HG02798 (cell line): Measurements from ENCODE around the gene PRMT3.
A peak's percentile ranks its signal among the peaks of the same experiment; 100 is the strongest.
"Not testable (repeated sequence)": the region's sequence is repeated elsewhere in the genome, so short reads cannot be mapped to it uniquely, and the experiment has no call there.

Experiments
- ATAC-seq: cut with Tn5 transposase; IDR thresholded peaks from one replicate; pipeline ENCODE4 v1.9.1; 2021; ENCODE audit warnings: mild to moderate bottlenecking; ENCODE audit not compliant: unreplicated experiment, poor library complexity

The PRMT3 gene

GRCh38 chr11:20373568-20374209 lies 13.8 kb upstream of the PRMT3 start:
- ATAC-seq: no peak

GRCh38 chr11:20374741-20375300 lies 12.7 kb upstream of the PRMT3 start:
- ATAC-seq: no peak

GRCh38 chr11:20376162-20376730 lies 11.3 kb upstream of the PRMT3 start:
- ATAC-seq: no peak

- not testable (repeated sequence) for ATAC-seq
These were observed 1.5 kb upstream of the PRMT3 start for GRCh38 chr11:20385996-20386395.

DNA sequence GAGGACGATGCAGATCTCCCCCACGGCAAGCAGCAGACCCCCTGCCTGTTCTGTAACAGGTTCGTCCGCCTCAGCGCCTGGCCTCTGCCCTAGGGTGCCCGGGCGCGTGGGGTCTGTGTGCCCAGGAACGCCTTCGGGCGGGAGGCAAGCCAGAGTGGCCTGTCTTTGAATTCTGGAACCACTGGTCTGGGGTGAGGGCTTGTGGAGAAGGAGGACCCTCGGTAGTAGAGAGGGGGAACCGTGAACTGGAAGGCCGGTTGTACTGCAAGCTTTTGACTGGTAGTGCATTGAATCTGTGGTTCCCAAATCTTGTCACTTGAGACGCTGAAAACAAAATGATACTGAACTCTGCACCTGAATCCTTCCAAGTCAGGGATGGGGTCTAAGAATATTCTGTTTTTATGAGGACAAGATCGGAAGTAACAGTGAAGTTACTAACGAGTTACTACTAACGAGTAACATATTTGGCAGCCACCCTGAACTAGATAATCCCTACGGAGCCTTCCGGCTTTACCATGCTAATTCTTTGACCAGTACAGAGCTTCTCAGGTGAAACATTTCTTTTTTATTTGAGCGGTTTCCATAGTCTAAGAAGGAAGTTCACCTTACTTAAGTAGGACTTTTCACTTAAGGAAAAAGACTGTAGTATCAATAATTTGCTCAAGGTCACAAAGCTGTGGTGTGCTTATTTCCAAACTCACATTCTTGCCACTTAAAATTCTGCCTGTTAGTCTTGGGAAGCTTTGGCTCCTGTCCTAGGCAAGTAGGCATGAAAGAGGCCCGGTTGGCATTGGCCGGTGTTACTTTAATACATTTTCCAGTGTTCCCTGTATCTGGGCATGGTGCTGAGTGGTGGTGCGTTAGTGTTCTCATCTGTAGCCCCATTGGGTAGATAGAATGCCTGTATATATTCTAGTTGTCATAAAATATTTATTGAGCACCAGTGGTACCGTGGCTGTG lies 860 bp downstream of the PRMT3 start:
- no peak for ATAC-seq

- ATAC-seq: peak; percentile 94
These were observed 9.8 kb downstream of the PRMT3 start for GRCh38 chr11:20397281-20397680.

DNA sequence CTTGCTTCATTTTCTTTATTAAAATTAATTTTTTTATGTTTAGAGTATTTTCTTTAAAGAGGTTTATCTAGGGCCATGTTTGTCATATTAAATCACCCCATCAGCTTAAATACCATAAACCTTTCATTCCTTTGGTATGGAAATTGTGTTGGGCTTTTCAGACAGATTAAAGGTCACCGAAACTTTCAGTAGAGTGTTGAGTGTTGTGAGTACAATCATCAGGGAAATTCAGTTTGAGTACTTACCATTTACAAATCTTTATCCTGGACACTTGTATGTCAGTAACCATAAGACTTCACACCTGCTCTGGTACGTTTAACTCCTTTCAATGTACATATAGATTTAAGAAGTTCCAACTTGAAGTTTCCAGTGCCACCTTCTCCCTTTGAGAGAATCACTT lies 12.0 kb downstream of the PRMT3 start:
- no peak for ATAC-seq

- ATAC-seq: no peak
These were observed 15.5 kb downstream of the PRMT3 start for GRCh38 chr11:20403059-20403458.

GRCh38 chr11:20406484-20406883 lies 19.0 kb downstream of the PRMT3 start:
- no peak for ATAC-seq

GRCh38 chr11:20407344-20407743 lies 19.8 kb downstream of the PRMT3 start:
- no peak for ATAC-seq

DNA sequence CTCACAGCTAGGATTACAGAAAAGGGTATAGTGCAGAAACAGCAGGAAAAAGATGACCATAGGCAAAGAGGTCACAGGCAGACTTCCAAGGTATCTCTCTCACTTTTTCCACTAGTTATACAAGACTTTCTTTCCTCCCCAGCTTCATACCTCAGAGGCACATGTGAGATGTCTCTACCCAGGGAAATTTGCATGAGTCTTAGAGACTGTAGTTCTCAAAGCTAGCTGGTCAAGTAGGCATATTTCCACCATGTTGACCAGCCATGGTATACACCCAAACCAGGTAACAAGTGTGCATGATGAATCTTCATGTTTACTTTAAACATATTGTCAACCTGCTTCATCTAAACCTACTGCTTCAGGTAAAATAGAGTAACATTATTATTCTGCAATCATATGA lies 27.9 kb downstream of the PRMT3 start:
- peak; percentile 48 for ATAC-seq

GRCh38 chr11:20417771-20418170 lies 30.3 kb downstream of the PRMT3 start:
- ATAC-seq: no peak

GRCh38 chr11:20421946-20422345 lies 34.4 kb downstream of the PRMT3 start:
- no peak for ATAC-seq

GRCh38 chr11:20429216-20429615 lies 41.7 kb downstream of the PRMT3 start:
- no peak for ATAC-seq

- ATAC-seq: no peak
These were observed 51.1 kb downstream of the PRMT3 start for GRCh38 chr11:20438637-20439036.

DNA sequence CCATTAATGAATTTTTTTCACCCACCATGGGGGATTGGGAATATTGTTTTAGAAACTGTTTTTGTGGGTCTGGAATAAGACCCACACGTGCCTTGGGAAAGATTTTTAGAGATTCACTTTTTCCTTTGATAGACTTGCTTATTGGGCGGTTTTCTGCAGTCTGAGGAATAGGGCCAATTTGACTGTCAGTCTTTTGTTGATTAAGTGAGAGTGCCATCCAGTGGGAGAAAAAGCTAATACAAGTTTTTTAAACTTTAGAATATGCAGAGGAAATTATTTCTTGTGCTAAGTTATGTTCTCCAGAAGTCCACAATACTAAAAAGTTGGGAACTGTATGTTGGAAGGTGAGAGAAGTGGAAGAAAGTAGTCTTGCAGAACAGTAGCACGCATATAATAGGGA lies 56.1 kb downstream of the PRMT3 start:
- no peak for ATAC-seq

DNA sequence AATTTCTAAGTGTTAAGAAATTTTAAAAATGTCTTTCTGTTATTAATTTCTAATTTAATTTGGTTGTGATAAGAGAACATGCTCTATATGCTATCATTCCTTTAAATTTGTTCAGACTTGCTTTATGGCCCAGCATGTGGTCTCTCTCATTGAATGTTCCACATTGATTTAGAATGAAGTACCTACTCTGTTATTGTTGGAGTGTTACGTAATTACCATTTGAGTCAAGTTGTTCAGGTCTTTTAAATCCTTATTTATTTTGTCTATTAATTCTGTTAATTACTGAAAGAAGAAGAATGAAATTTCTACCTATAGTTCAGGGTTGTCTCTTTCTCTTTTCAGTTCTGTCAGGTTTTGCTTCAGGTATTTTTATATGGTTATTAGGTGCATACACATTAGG lies 57.0 kb downstream of the PRMT3 start:
- ATAC-seq: no peak

DNA sequence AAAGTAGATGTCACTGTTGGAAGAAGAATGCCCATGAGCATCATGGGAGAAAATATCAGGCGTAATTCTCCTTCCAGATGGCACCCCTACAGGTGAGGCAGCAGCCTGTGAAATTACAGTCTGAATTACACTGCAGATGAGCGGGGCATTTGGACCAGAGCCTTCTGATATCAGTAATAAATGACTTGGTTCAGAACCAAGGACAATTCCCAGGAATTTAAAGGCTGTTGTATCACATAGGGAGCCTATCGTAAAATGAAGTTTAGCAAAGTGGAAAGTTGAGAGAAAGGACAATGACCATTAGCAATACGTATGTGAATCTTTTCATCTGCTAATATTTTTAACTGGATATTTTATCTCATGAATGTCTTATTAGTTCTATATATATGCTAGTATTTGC lies 61.3 kb downstream of the PRMT3 start:
- no peak for ATAC-seq

- ATAC-seq: no peak
These were observed 63.3 kb downstream of the PRMT3 start for GRCh38 chr11:20450829-20451228.

- ATAC-seq: no peak
These were observed 64.1 kb downstream of the PRMT3 start for GRCh38 chr11:20451568-20451967.

- ATAC-seq: no peak
These were observed 65.1 kb downstream of the PRMT3 start for GRCh38 chr11:20452585-20452984.
